SK-N-SH (cell line): Measurements from ENCODE around the gene CHAC2. TPM values are rescaled to one million over a fixed set of nuclear protein-coding genes. Genes with fewer than 3 reads are reported as not detected.
"Not testable (repeated sequence)": the region's sequence is repeated elsewhere in the genome, so short reads cannot be mapped to it uniquely, and the experiment has no call there.

ENCODE experiments used
- CTCF ChIA-PET: fragments of 300-600, 350-600 bp; formaldehyde crosslinking; extraction: SDS; loops from one replicate; lab custom pipeline; 2021; lab: Yijun Ruan, JAX
- POLR2A ChIA-PET: fragments of 350-600 bp; sonication (Branson Sonifier 250); formaldehyde crosslinking; extraction: SDS; loops from one replicate; lab custom pipeline; 2020; ENCODE audit warnings: antibody characterized with exemption, inconsistent platforms; lab: Yijun Ruan, JAX
- DNase-seq: peaks from one replicate; pipeline ENCODE4 v3.0.0; 2012
- H2AFZ ChIP-seq: fragments of 200-600 bp; sonication (generic); 2 replicates; pipeline ENCODE4 v1.8.1; 2016; ENCODE audit warnings: antibody characterized with exemption, mild to moderate bottlenecking, low read depth
- H3F3A ChIP-seq: fragments of 200-600 bp; sonication (generic); replicated peaks from 2 replicates; pipeline ENCODE3; 2016; ENCODE audit warnings: antibody characterized with exemption, mild to moderate bottlenecking; ENCODE audit not compliant: insufficient read depth
- H3K27ac ChIP-seq, 2 experiments: fragments of 200-500 bp in 1 of 2; fragments of 200-600 bp in 1 of 2; sonication (Bioruptor generic) in 1 of 2; sonication (generic), shearing (Covaris generic) in 1 of 2; 2 replicates each; pipeline versions ENCODE4 v1.5.1 to v1.6.1; 2014 to 2016; ENCODE audit warnings: low read depth in 2 of 2, inconsistent platforms in 1 of 2, low read length in 1 of 2, mild to moderate bottlenecking in 1 of 2, mixed read lengths in 1 of 2
- H3K27me3 ChIP-seq: fragments of 200-600 bp; sonication (generic), shearing (Covaris generic); 2 replicates; pipeline ENCODE4 v1.6.1; 2016; ENCODE audit warnings: mixed run types; ENCODE audit not compliant: insufficient read depth
- H3K36me3 ChIP-seq, 2 experiments: fragments of 200-500 bp in 1 of 2; fragments of 200-600 bp in 1 of 2; sonication (Bioruptor generic) in 1 of 2; sonication (generic) in 1 of 2; replicated peaks in 1 of 2; 2 replicates each; pipeline versions ENCODE3 to v1.5.1; 2014 to 2016; ENCODE audit warnings: low read length in 1 of 2, mild to moderate bottlenecking in 1 of 2; ENCODE audit not compliant: insufficient read depth in 2 of 2, control insufficient read depth in 1 of 2
- H3K4me1 ChIP-seq, 2 experiments: fragments of 200-500 bp in 1 of 2; fragments of 200-600 bp in 1 of 2; sonication (Bioruptor generic) in 1 of 2; sonication (generic), shearing (Covaris generic) in 1 of 2; 2 replicates each; pipeline versions ENCODE4 v1.5.1 to v1.6.1; 2014 to 2016; ENCODE audit warnings: low read depth in 1 of 2, low read length in 1 of 2, mixed run types in 1 of 2; ENCODE audit not compliant: insufficient read depth in 2 of 2, control insufficient read depth in 1 of 2
- H3K4me2 ChIP-seq: fragments of 200-600 bp; sonication (generic), shearing (Covaris generic); 2 replicates; pipeline ENCODE4 v1.6.1; 2017; ENCODE audit warnings: mixed run types
- H3K4me3 ChIP-seq, 2 experiments: fragments of 200-500 bp in 1 of 2; fragments of 200-600 bp in 1 of 2; sonication (Bioruptor generic) in 1 of 2; sonication (generic), shearing (Covaris generic) in 1 of 2; 2 replicates each; pipeline versions ENCODE4 v1.5.1 to v1.8.1; 2014 to 2016; ENCODE audit warnings: low read depth in 2 of 2, inconsistent platforms in 1 of 2, low read length in 1 of 2, mild to moderate bottlenecking in 1 of 2, mixed read lengths in 1 of 2, moderate library complexity in 1 of 2
- H3K79me2 ChIP-seq: fragments of 200-600 bp; sonication (generic); 2 replicates; pipeline ENCODE4 v1.8.1; 2017; ENCODE audit warnings: mild to moderate bottlenecking; ENCODE audit not compliant: insufficient read depth
- H3K9ac ChIP-seq: fragments of 200-600 bp; sonication (generic); 2 replicates; pipeline ENCODE4 v1.6.1; 2017; ENCODE audit warnings: mixed run types
- H3K9me2 ChIP-seq: fragments of 200-600 bp; sonication (generic); 2 replicates; pipeline ENCODE4 v1.6.1; 2017; ENCODE audit warnings: mixed run types
- H3K9me3 ChIP-seq: fragments of 200-600 bp; sonication (generic); 2 replicates; pipeline ENCODE4 v1.6.1; 2017; ENCODE audit warnings: mixed run types, mild to moderate bottlenecking, moderate library complexity
- H4K20me1 ChIP-seq: fragments of 200-600 bp; sonication (generic); 2 replicates; pipeline ENCODE4 v1.6.1; 2017; ENCODE audit warnings: mild to moderate bottlenecking, mixed run types; ENCODE audit not compliant: insufficient read depth
- CHD2 ChIP-seq: fragments of 150-350 bp; IDR thresholded peaks from 2 replicates; pipeline ENCODE4 v1.6.1; 2018; ENCODE audit warnings: low read length; ENCODE audit not compliant: partially characterized antibody
- ELF1 ChIP-seq: IDR thresholded peaks from 2 replicates; pipeline ENCODE4 v1.4.0; 2012
- FOXJ3 ChIP-seq: sonication (generic); formaldehyde crosslinking; IDR thresholded peaks from 2 replicates; pipeline ENCODE4 v1.5.1; 2020; ENCODE audit warnings: mild to moderate bottlenecking, missing genetic modification reagents
- MXI1 ChIP-seq: IDR thresholded peaks from 2 replicates; pipeline ENCODE4 v1.6.1; 2012; ENCODE audit warnings: mild to moderate bottlenecking, low read depth, low read length, improper control_type of control experiment
- NFIC ChIP-seq: IDR thresholded peaks from 2 replicates; pipeline ENCODE4 v1.4.0; 2012; ENCODE audit warnings: borderline replicate concordance
- NRF1 ChIP-seq: IDR thresholded peaks from 2 replicates; pipeline ENCODE4 v1.6.1; 2012; ENCODE audit warnings: low read depth, mild to moderate bottlenecking, low read length
- POLR2AphosphoS5 ChIP-seq: IDR thresholded peaks from 2 replicates; pipeline ENCODE4 v1.6.1; 2012; ENCODE audit warnings: low read depth, low read length
- RAD21 ChIP-seq: IDR thresholded peaks from 2 replicates; pipeline ENCODE4 v1.6.1; 2012; ENCODE audit warnings: mild to moderate bottlenecking, low read length
- RCOR1 ChIP-seq: fragments of 150-350 bp; IDR thresholded peaks from 2 replicates; pipeline ENCODE4 v1.6.1; 2017; ENCODE audit warnings: antibody characterized with exemption, low read length
- TAF1 ChIP-seq: IDR thresholded peaks from 2 replicates; pipeline ENCODE4 v1.6.1; 2012; ENCODE audit warnings: low read depth, mild to moderate bottlenecking, low read length, moderate library complexity, borderline replicate concordance
- YY1 ChIP-seq: IDR thresholded peaks from 2 replicates; pipeline ENCODE4 v1.4.0; 2012; ENCODE audit warnings: low read depth, mild to moderate bottlenecking
- WGBS: methylation state at CpG from one replicate; pipeline ENCODE4 v1.1.6; 2017; ENCODE audit warnings: low lambda C conversion rate; 5-methylcytosine and 5-hydroxymethylcytosine counted together
- polyA plus RNA-seq, 3 experiments: library from polyadenylated mRNA; depleted of rRNA; stranded (reverse); fragments of >200 nt; gene quantifications; 2 replicates each; pipeline ENCODE4 v1.2.3, GENCODE V29; 2012
- TF ChIP-seq, protein P1 (sequence below): IDR thresholded peaks from 2 replicates; pipeline ENCODE4 v1.4.0; 2012; ENCODE audit warnings: low read depth, borderline replicate concordance
- TF ChIP-seq, protein P2 (sequence below): fragments of 150-350 bp; IDR thresholded peaks from 2 replicates; pipeline ENCODE4 v1.6.1; 2016; ENCODE audit warnings: mild to moderate bottlenecking, low read depth, low read length
- TF ChIP-seq, protein P3 (sequence below): fragments of 200-600 bp; sonication (generic); IDR thresholded peaks from 2 replicates; pipeline ENCODE4 v1.6.1; 2017; ENCODE audit warnings: antibody characterized with exemption, mild to moderate bottlenecking, moderate library complexity
- TF ChIP-seq, protein P4 (sequence below): IDR thresholded peaks from 2 replicates; pipeline ENCODE4 v1.4.0; 2012; ENCODE audit warnings: low read depth

The CHAC2 gene
- 2.1 and 2.9 TPM in 2 replicates for polyA plus RNA-seq (2012; rRNA removed)
- 4.2 and 4.4 TPM in 2 replicates for polyA plus RNA-seq (2012; cell fraction: cytosol; rRNA removed)
- 0.80 and 1.0 TPM in 2 replicates for polyA plus RNA-seq (2012; cell fraction: nucleus; rRNA removed)

DNA sequence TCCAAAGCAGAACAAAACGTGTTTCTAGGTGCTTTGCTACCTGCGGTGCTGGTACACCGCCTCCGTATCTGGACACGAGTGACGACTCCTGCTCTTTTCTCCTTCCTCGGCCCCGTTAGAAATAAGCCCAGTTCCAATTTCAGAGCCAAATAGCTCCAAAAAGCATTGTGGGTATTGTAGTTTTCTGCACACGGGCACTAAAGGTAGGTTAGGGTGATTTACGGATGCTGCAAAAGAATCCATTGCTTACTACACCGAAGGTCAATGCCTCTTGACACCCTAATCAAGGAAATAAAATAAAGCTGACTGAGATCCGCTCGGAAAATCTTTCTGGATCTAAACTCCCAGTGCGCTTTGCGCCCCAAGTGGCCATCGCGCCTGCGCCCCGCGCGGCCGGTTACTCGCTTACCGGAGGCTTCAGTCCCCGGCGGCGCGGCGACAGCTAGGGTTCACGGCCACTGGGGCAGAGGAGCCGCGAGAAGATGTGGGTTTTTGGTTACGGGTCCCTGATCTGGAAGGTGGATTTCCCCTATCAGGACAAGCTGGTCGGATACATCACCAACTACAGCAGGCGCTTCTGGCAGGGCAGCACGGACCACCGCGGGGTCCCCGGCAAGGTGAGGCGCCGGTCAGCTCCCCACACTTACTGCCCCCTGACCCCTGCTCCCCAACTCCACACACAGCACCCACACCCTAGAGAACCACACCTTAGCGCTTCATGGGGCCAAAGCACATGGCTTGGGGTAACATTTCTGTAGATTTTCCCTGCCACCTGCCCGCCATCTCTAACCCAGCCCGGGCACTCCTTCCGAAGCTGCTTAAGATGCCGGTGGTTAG is at the start of gene CHAC2:
CHAC2 (plus strand) TSS at position 400 of the 837 bp plus-strand sequence; CDS start at position 483, 83 bp downstream.
- DNase-seq, result peak; percentile 89
- WGBS, result 1% methylated on average over 42 of the region's 46 CpGs
- H3K4me3 ChIP-seq, result peak within 1 kb of the TSS; percentile 77 to 90
- H3K9me3 ChIP-seq, result no peaks in the 10 kb centered on the region
- H3K4me1 ChIP-seq, result peaks cover 4 to 5% of the 10 kb centered on the region in 2 experiments; a peak in 3 of 4 replicates
- no peaks in the 10 kb centered on the region for H4K20me1 ChIP-seq
- TF ChIP-seq FOXJ3 (CRISPR knock-in tag) (no peak), RAD21 (no peak), NRF1 (peak; percentile 81), RCOR1 (no peak), POLR2AphosphoS5 (peak; percentile 85; the same call in 1 of the 2 replicates), CHD2 (peak; percentile 61), TAF1 (peak; percentile 57; the same call in 1 of the 2 replicates), NFIC (peak; percentile 3; the same call in 1 of the 2 replicates), YY1 (peak; percentile 70), ELF1 (0 out of 2 replicates have a peak, but pooled peaks have one; percentile 24), MXI1 (peak; percentile 66)
- TF ChIP-seq, protein P1, sequence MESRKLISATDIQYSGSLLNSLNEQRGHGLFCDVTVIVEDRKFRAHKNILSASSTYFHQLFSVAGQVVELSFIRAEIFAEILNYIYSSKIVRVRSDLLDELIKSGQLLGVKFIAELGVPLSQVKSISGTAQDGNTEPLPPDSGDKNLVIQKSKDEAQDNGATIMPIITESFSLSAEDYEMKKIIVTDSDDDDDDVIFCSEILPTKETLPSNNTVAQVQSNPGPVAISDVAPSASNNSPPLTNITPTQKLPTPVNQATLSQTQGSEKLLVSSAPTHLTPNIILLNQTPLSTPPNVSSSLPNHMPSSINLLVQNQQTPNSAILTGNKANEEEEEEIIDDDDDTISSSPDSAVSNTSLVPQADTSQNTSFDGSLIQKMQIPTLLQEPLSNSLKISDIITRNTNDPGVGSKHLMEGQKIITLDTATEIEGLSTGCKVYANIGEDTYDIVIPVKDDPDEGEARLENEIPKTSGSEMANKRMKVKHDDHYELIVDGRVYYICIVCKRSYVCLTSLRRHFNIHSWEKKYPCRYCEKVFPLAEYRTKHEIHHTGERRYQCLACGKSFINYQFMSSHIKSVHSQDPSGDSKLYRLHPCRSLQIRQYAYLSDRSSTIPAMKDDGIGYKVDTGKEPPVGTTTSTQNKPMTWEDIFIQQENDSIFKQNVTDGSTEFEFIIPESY, result no peak
- TF ChIP-seq, protein P2, sequence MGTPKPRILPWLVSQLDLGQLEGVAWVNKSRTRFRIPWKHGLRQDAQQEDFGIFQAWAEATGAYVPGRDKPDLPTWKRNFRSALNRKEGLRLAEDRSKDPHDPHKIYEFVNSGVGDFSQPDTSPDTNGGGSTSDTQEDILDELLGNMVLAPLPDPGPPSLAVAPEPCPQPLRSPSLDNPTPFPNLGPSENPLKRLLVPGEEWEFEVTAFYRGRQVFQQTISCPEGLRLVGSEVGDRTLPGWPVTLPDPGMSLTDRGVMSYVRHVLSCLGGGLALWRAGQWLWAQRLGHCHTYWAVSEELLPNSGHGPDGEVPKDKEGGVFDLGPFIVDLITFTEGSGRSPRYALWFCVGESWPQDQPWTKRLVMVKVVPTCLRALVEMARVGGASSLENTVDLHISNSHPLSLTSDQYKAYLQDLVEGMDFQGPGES, result no peak
- TF ChIP-seq, protein P3, sequence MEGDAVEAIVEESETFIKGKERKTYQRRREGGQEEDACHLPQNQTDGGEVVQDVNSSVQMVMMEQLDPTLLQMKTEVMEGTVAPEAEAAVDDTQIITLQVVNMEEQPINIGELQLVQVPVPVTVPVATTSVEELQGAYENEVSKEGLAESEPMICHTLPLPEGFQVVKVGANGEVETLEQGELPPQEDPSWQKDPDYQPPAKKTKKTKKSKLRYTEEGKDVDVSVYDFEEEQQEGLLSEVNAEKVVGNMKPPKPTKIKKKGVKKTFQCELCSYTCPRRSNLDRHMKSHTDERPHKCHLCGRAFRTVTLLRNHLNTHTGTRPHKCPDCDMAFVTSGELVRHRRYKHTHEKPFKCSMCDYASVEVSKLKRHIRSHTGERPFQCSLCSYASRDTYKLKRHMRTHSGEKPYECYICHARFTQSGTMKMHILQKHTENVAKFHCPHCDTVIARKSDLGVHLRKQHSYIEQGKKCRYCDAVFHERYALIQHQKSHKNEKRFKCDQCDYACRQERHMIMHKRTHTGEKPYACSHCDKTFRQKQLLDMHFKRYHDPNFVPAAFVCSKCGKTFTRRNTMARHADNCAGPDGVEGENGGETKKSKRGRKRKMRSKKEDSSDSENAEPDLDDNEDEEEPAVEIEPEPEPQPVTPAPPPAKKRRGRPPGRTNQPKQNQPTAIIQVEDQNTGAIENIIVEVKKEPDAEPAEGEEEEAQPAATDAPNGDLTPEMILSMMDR, result no peak; the same call in 1 of the 2 replicates
- TF ChIP-seq, protein P4, sequence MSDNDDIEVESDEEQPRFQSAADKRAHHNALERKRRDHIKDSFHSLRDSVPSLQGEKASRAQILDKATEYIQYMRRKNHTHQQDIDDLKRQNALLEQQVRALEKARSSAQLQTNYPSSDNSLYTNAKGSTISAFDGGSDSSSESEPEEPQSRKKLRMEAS, result peak; percentile 65; the same call in 1 of the 2 replicates
- H3K9me2 ChIP-seq, result no peaks in the 10 kb centered on the region
- POLR2A ChIA-PET, result interaction anchor here (1.3 to 3.2 kb wide), 3 partner anchors 16 to 203 kb away, joined by 3 to 20 read pairs (median 5); partner anchors contain the start of genes ASB3, ERLEC1 and PSME4
- H2AFZ ChIP-seq, result peak within 1 kb of the TSS; percentile 86
- no peaks in the 10 kb centered on the region for H3K27me3 ChIP-seq
- H3K9ac ChIP-seq, result peak within 1 kb of the TSS; percentile 70
- H3F3A ChIP-seq, result peaks cover 12% of the 10 kb centered on the region
- H3K4me2 ChIP-seq, result peak within 1 kb of the TSS; percentile 86
- peak within 1 kb of the TSS; percentile 76 to 97 for H3K27ac ChIP-seq
- CTCF ChIA-PET, result interaction anchor here (0.6 to 1.6 kb wide), 7 partner anchors 8 to 339 kb away, joined by 3 to 5 read pairs (median 3); partner anchors contain the start of genes ASB3 and ERLEC1
- H3K79me2 ChIP-seq, result peaks cover 42% of the 10 kb centered on the region
- peaks cover 10 to 22% of the 10 kb centered on the region in 2 experiments for H3K36me3 ChIP-seq

DNA sequence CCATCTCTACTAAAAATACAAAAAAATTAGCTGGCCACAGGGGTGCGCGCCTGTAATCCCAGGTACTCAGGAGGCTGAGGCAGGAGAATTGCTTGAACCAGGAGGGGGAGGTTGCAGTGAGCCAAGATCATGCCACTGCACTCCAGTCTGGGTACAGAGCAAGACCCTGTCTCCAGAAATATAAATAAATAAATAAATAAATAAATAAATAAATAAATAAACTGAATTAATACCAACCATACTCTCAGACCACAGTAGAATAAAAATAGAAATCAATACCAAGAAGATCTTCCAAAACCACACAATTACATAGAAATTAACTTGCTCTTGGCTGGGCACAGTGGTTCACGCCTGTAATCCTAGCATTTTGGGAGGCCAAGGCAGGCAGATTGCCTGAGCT is 46.7 kb upstream of the CHAC2 start:
- H3K36me3 ChIP-seq, H3K27ac ChIP-seq, H3K9ac ChIP-seq, H3K4me1 ChIP-seq, CTCF ChIA-PET, H4K20me1 ChIP-seq, H3K27me3 ChIP-seq, H3K9me2 ChIP-seq, H3F3A ChIP-seq, DNase-seq, H3K4me2 ChIP-seq, H3K79me2 ChIP-seq, POLR2A ChIA-PET, H3K4me3 ChIP-seq, H3K9me3 ChIP-seq, H2AFZ ChIP-seq: not testable (repeated sequence)
- 98% methylated on average over 3 of the region's 3 CpGs for WGBS
